Stromal cell of bone marrow (primary cell): Measurements from ENCODE around the gene BMP2.

Source experiments
- DNase-seq: peaks from one replicate; pipeline ENCODE4 v3.0.0-alpha.2; 2012; ENCODE audit warnings: low read depth

Gene BMP2

DNA sequence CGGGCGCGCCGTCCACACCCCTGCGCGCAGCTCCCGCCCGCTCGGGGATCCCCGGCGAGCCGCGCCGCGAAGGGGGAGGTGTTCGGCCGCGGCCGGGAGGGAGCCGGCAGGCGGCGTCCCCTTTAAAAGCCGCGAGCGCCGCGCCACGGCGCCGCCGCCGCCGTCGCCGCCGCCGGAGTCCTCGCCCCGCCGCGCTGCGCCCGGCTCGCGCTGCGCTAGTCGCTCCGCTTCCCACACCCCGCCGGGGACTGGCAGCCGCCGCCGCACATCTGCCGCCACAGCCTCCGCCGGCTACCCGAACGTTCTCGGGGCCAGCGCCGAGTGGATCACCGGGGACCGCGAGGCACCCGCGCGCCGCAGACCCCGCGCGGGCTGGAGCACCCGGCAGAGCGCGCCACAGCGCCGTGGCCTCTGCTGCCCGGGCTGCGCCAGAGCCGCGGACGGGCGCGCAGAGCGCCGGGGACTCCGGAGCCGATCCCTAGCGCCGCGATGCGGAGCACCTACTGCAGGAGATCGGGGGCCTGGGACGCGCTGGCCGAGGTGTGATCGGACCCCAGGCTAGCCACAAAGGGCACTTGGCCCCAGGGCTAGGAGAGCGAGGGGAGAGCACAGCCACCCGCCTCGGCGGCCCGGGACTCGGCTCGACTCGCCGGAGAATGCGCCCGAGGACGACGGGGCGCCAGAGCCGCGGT lies at the start of gene BMP2:
Gene BMP2 (plus strand): TSS at position 151 of the 692 bp plus-strand sequence. CDS start 2,441 bp downstream, outside the sequence.
- DNase-seq, result no peak

DNA sequence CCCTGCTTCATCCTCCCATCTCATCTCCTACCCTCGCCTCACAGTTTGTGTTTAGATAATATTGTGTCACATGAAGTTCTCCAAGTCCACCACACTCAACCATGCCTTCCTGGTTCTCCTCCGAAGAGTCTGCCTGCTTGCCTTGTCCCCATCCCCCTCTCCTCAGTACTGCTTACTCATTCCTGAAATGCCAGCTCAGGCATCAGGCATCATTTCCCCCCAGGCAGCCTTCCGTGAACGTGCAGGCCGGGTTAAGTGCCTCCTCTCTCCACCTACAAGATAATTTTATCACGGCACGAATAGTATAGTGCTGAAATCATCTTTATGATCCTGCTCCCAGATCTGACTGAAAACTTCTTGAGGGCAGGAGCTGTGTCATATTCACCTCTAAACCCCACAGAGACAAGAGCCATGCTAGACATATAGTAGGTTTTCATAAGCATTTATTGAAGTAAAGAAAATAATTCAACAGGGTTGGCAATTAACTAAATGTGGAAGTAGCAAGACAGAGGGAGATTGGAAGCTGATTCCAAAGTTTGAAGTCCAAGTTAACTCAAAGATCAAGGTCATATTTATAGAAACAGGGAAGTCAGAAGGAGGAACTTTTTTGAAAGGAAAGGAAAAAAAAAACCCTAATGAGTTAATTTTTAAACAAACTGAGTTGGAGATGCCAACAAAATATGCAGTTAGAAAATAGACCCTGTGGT lies 48.7 kb upstream of the BMP2 start:
- no peak for DNase-seq

DNA sequence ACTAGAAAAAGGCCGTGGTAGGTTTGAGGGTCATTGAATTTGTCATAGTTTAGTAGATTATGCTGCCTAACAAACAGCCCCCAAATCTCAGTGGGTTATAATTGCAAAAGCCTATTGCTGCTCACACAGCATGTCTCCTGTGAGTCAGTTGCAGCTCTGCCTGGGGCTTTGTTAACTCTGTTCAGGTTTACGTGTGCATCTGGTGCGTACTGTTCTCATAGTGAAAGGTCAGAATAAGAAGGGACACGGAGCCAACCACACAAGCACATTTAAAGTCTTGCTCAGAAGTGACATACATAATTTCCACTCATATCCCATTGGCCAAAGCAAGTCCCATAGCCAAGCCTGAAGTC lies 48.1 kb upstream of the BMP2 start:
- DNase-seq, result no peak

DNA sequence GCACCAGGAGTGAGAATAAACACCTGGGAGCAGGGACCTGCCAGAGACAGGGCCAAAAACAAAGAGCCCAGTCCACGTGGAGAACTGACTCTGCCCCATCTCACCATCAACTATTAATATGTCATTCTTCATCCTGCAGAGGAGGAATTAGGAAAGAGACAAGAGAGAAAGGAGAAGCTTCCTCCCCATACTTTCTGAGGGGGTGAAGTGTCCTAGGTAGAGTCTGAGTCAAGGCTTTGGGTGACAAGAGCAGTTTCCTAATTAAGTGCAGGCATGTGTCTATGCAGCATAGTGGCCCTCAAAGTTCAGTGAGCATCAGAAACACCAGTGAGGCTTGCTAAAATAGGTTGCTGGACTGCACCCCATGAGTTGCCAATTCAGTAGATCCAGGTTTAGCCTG lies 40.7 kb upstream of the BMP2 start:
- no peak for DNase-seq

DNA sequence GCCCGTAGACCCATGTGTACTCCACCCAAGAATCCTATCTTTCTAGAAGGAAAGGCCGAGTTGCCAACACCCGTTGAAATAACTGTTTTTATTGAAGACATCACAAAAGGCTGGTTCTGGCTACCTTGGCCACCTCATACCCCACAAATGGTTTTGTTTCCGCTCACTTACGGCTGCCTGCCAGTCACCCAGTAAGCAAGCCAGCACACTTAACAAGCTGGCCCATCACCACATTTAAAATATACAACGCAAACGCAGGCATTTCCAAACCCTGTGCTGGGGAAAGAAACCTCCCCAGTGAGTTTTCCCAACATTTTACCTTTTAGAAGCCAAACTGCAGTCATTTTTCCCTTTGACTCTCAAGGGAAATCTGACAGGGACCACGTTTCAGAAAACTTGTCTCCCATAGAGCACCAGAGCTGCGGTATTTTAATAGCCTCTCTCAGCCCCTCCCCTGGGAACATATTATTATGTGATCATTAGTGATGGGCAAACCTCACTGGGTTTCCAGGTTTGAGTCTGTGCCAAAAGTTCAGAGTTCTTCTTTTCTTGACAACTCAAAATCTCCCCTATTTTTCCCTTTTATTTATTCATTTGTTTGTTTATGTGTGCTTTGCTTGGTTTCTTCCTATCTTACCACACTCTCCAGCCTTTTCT lies 36.7 kb upstream of the BMP2 start:
- DNase-seq, result no peak

DNA sequence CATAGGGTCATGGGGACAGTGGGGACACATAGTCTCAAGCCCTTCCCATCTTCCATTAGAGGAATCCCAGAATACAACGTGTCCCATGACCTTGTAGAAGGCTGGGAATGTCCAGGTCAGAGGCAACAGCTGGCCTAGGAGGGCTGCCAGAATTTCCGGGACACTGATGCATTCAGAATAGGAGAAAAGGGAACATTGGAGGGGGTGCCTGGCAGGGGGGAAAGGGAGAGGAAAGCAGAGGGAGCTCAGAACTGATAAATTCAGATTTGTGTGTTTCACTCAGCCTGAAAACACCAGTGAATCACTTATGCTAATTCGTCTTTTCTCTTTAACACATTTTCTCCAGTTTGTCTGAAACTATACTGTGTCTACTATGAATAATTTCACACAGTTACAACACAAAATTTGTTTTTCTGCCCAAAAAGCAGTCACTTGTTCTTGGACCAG lies 35.5 kb upstream of the BMP2 start:
- DNase-seq, result no peak

DNA sequence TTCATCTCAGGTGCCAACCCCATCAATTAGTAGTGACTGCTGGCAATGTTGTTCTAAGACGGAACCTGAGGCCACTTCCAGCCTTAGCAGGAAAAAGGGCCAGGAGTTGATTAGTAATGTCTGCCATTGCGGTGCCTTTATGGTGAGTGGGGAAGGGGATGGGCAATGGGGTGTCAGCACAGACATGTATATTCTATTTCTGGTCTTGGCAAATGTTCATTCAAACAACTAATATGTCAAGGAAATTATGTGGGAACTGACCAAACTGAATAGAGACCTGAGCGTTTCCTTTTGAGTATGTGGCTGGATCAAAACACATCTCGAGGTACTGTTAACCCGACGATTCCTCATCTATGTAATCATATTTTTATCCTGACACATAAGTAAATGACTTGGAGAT lies 34.6 kb upstream of the BMP2 start:
- DNase-seq, result no peak

DNA sequence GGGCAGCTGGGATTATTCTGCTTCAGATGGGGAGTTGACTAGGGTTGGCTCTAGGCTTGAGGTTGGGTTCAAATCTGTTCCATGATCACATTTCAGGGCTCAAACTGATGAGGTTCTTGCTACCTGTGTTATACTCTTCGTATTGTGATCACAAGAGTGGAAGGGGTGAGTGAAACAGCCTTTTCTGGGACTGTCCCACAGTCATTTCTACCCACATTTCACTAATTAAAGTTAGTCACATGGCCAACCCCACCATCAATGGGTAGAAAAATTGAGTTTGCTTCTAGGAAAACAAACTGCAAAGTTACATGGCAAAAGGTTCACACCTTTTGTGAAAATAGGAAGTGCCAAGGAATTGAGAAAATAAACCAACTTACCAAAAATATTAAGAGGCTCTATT lies 33.5 kb upstream of the BMP2 start:
- DNase-seq, result no peak

DNA sequence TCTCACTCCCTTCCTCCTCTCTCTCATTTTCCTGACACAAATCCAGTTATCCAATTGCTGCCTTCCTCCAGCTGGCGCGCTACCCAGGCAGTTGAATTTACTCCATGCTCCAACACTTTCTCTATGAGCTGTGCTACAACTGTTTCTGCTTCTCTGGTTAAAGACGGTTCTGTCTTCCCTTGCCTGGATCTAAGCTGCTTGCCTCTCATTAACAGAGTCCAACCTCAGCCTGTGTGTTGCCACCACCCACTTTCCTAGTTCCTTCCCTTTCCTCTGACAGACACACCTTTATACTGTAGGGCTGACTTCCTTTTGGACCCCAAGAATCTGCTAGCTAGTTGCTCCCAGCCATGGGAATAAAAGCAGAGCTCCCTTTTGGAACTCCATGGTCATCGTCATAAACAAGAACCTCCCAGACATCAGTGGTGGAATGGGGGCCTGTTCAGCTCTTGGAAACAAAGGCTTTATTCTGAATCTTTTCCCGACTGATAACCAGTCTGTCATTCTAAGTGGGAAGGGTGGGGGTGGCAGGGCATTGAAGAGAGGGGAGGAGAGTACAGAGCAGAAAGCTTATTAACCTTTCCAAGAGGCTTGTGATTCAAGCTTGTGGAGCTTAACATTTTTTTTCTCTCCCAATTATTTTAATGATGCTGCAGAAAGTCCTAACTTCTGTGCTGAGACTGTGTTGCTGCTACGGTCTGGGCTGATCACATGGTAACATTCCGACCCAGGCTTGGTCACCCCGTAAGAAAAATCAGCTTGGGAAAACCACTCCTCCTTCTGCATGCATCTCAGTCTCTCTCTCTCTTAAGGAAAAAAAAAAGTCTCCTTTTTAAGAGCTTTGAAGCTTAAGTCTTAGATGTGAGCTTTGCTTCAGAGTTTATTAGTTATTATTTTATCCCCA lies 31.3 kb upstream of the BMP2 start:
- no peak for DNase-seq

DNA sequence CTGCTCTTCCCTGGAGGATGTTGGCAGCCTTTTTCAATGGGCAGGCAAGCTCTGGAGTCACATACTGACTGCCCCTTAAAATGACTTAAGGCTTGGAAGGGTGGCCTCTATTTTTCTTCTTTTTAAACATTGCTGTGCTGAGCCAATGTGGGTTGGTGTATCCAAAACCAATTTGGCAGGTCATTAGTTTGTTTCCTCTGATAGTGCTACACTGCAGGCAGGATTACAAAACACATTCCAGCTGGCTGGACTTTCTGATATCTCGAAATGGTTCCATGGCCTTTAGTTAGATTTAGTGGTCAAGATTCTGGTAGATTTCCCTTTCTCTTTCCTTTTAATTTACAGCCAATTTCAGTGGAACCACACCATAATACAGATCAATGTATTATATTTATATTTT lies 28.1 kb upstream of the BMP2 start:
- no peak for DNase-seq

DNA sequence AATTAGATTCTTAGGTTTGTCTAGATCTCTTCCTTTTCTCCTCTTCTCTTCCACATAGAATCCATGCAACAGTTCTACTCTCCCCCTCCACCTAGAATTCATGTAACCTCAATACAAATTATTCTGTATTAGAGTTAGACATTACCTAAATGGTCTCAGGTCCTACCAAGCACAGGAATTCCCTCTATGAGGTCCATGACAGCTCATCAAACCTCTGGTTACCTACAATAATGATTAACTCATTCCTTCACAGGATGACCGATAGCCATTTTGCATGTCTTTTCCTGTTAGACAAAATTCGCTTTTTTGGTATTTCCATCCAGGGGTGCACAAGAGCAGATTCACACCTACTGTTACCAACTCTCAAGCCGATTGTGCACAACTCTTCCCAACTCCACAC lies 27.4 kb upstream of the BMP2 start:
- no peak for DNase-seq

DNA sequence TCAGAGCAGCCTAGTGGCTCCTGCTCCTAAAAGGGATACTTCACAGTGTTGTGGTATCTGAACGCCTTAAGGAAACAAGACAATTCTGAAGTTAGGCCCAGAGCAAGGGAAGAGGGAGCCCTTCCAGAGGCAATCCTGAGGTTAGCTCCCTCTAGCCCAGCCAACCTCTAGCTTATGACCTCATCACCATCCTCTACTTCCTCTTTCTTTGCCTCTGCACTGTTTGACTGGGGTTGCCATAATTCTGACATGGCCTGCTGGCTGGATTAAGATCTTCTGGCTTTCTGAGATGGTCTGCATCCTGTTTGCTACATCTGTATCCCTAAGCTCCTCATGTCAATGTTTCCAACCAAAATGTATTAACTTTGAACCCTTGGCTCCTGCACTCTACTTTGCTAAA lies 23.3 kb upstream of the BMP2 start:
- no peak for DNase-seq

DNA sequence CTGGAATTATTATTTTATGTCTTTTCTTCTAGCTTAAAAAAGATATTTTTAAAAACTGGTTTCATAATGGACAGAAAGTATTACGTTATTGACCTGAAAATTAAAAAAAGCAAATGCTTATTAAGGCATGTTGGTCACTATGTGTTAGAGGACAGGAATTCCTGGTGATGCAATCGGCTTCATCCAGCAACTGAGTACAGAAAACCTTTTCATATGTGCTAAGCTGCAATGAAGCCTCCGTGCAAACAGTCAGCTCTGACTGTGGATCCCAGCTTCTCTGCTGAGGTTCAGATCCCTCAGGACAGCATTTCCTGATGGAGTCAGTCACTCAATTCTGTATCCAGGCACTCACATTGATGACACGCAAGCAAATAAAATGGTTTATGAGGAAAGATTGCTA lies 22.7 kb upstream of the BMP2 start:
- no peak for DNase-seq

DNA sequence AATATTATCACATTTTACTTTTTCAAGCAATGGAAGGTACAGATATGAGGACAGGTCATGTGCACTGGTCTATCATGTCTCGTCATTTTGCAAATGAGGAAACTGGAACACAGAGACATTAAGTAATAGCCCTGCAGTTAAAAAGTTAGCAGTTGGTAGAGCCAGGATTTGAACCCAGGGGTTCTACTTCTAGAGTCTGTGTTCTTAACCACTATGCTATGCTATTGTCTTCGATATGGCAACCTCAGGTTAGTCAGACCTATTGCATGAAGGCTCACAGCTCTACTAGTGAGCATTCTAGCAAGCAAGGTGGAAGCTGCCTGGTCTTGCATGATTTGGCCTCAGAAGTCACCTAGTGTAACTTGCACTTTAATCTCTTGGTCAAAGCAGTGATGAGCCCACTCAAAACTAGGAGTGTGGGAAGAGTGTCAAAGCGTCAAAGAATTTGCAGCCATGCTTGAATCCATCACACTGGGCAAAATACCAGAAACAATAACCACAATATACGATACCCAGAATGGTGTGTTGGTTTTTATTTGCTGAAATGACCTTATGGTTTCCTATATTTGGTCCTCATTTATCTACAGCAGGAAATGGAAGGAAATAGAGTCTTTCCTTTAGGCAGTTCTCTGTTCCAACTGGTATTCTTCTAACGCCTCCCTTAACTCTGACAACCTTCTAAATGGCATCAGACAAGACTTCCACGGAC lies 20.4 kb upstream of the BMP2 start:
- no peak for DNase-seq

DNA sequence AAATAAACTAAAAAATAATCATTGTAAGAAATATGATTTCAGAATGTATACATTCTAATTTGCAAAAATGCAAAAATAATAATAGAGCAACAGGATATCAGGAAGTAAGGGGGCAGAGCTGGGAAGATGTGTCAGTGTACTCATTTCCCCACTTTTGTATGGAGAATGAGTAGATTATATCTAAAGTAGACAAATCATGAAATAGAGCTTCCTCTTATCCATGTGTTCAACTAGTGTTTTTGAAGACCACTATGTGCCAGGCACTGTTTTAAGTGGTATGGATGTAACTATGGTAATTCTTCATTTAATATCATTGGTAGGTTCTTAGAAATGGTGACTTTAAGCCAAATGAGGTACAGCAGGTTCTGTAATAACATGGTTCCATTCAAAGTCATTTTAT lies 17.0 kb upstream of the BMP2 start:
- DNase-seq, result no peak

DNA sequence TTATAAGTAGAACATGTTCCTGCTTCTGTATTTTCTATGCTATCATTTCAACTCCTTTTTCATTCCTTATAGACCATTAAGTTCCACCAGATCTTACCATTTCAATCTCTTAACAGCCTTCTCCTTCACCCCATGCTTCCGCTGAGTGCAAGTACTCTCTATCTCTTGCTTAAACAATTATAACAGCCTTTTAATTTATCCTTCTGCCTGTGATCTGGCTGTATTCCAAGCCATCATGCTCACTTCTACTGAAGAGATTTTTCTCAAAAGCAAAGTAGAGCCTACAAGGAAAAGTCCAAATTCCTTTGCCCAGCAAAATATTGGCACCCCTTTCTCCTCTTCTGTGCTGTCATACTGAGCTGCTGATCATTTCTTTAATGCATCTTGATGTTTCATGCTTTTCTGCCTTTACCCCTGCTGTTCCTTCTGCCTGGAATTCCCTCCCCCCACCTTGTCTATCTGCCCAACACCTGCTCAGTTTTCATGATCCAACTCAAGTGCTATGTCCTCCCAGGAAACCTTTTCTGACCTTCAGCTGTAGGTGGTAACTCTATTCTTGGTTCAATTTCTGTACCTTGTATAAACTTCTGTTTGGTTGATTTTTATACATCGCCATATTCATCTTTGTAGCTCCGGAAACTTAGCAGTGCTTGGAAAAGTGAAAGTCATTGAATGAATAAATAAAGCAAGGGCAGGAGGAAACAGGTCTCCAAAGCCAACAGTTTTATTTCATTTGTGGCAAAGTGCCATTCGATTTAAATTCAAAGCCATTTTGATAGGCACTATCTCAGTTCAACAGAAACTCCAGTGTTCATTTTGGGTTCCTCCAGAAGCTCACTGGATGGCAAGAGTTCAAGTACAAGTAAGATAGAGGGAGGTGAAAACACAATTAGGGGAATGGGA lies 10.5 kb upstream of the BMP2 start:
- DNase-seq, result no peak

DNA sequence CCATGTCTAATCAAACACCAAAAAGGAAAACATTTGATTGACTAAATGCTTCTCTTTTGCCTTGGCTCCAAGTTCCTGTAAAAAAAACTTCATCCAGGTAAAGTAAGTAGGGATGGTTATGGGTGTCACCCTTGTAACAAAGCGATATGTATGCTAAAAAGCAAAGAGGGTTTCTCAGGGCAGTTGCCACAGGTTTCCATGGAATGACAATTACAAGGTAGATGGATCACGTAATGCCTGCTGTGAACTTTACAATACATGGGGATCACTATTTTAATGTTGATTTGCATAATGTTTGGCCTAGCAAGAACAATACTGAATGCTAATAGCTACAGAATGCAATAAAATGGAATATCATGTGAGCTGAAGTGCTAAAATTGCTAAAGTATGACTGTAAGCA lies 2.9 kb upstream of the BMP2 start:
- DNase-seq, result no peak

DNA sequence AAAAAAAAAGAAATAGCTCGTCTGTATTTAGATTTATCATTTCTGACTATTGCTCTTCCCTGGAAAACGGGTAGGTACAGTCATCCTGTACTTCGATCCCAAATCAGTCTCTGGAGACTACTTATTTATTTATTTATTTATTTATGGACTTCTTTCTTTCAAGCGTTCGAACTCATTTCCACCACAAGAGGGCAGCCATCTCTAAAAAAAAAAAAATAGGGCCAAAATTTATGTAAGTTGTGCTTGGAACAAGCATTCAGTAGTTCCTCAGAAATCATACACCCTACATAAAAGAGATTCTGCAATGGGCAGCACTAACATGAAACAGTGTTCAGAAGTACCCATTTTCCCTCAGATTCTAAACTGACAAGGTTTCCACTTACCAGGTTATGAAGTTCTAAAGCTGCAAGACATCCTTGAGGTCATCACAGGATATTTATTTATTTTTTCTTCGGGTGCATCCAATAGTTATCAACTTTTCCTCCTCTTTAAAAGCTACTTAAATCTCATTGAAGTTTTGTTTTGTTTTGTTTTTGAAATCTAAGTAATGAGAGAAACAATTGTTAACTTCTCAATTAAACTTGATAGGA lies 1.9 kb upstream of the BMP2 start:
- DNase-seq, result peak; percentile 47

DNA sequence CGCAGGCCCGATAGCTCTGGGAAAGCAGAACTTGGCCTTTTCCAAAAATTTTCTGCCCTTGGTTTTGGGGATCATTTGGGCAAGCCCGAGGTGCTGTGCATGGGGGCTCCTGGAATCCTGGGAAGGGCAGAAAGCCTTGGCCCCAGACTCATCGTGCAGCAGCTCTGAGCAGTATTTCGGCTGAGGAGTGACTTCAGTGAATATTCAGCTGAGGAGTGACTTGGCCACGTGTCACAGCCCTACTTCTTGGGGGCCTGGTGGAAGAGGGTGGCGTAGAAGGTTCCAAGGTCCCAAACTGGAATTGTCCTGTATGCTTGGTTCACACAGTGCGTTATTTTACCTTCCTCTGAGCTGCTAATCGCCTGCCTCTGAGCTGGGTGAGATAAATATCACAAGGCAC lies 1.1 kb upstream of the BMP2 start:
- no peak for DNase-seq

DNA sequence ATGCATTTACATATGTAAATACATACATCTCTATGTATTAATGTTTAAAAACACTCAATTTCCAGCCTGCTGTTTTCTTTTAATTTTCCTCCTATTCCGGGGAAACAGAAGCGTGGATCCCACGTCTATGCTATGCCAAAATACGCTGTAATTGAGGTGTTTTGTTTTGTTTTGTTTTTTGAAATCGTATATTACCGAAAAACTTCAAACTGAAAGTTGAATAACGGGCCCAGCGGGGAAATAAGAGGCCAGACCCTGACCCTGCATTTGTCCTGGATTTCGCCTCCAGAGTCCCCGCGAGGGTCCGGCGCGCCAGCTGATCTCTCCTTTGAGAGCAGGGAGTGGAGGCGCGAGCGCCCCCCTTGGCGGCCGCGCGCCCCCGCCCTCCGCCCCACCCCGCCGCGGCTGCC lies 355 bp upstream of the BMP2 start:
- DNase-seq, result no peak
